ENCODE measurements around the gene RHBDL2. TPM values are rescaled to one million over a fixed set of nuclear protein-coding genes. Genes with fewer than 3 reads are reported as not detected.

Gene RHBDL2
- total and polyA plus RNA-seq, 2 of the 13 experiments (the other 11 are each of a cell fraction or from before 2014, with no cell fraction given) = 3.3 to 5.4 TPM

- TF ChIP-seq LRRFIP1 (CRISPR knock-in tag; conservative IDR thresholded peaks at IDR 0.05) (no peak), KDM5B (CRISPR knock-in tag; IDR thresholded peaks at IDR 0.05; ENCODE audit: borderline replicate concordance) (peak; percentile 90; the same call in 1 of the 2 replicates), ZNF282 (IDR thresholded peaks at IDR 0.05; ENCODE audit: partially characterized antibody) (no peak), ZSCAN30 (CRISPR knock-in tag; IDR thresholded peaks at IDR 0.05) (no peak), TOE1 (CRISPR knock-in tag; IDR thresholded peaks at IDR 0.05) (no peak), ZNF367 (CRISPR knock-in tag; IDR thresholded peaks at IDR 0.05; ENCODE audit: borderline replicate concordance) (peak; percentile 58; the same call in 1 of the 2 replicates), IKZF5 (CRISPR knock-in tag; IDR thresholded peaks at IDR 0.05) (peak; percentile 36; the same call in 1 of the 2 replicates), PRDM4 (CRISPR knock-in tag; IDR thresholded peaks at IDR 0.05; ENCODE audit: borderline replicate concordance) (no peak), ZNF788 (CRISPR knock-in tag; IDR thresholded peaks at IDR 0.05; ENCODE audit: borderline replicate concordance) (peak; percentile 38; the same call in 1 of the 2 replicates), PHF8 (CRISPR knock-in tag; IDR thresholded peaks at IDR 0.05) (peak; percentile 77), RFXANK (CRISPR knock-in tag; IDR thresholded peaks at IDR 0.05) (peak; percentile 31; the same call in 1 of the 2 replicates), ZNF382 (CRISPR knock-in tag; IDR thresholded peaks at IDR 0.05; ENCODE audit: borderline replicate concordance) (no peak), ARHGAP35 (CRISPR knock-in tag; IDR thresholded peaks at IDR 0.05; ENCODE audit: borderline replicate concordance) (no peak), ZNF569 (CRISPR knock-in tag; IDR thresholded peaks at IDR 0.05; ENCODE audit: borderline replicate concordance) (no peak), ZNF260 (CRISPR knock-in tag; IDR thresholded peaks at IDR 0.05; ENCODE audit: borderline replicate concordance, low read depth) (no peak), ZNF3 (CRISPR knock-in tag; IDR thresholded peaks at IDR 0.05) (no peak), NFRKB (IDR thresholded peaks at IDR 0.05) (no peak), U2AF1 (optimal IDR thresholded peaks at IDR 0.05; ENCODE audit: low read depth, low read length) (no peak), KDM2A (CRISPR knock-in tag; IDR thresholded peaks at IDR 0.05; ENCODE audit: borderline replicate concordance, low read depth) (peak; percentile 96), RBAK (CRISPR knock-in tag; IDR thresholded peaks at IDR 0.05) (no peak), IKZF4 (CRISPR knock-in tag; IDR thresholded peaks at IDR 0.05; ENCODE audit: borderline replicate concordance, low read depth, not compliant biosample characterization) (peak; percentile 68), PHF20 (CRISPR knock-in tag; IDR thresholded peaks at IDR 0.05) (peak; percentile 87), SP1 (IDR thresholded peaks at IDR 0.05) (no peak), SP1 (CRISPR knock-in tag; IDR thresholded peaks at IDR 0.05) (peak; percentile 39; the same call in 1 of the 2 replicates), PHB2 (IDR thresholded peaks at IDR 0.05; ENCODE audit: partially characterized antibody) (no peak)
Measured at GRCh38 chr1:38873027-38873969, 68.3 kb downstream of the RHBDL2 start, which contains the start of gene MYCBP (continued).
